Keratinocyte (primary cell): ENCODE results near the gene CORO1C. TPM values are rescaled to one million over a fixed set of nuclear protein-coding genes. Genes with fewer than 3 reads are reported as not detected.

Experiments used
- DNase-seq: peaks from one replicate; pipeline ENCODE4 v3.0.0-alpha.2; 2011; ENCODE audit warnings: low read depth, missing footprints, low spot score
- FAIRE-seq: peaks from 2 replicates; lab custom pipeline; 2011; peaks lifted over from hg19 to GRCh38; lab: Jason Lieb, UNC
- H2AFZ ChIP-seq: 2 replicates; pipeline ENCODE4 v1.6.0; 2012; ENCODE audit warnings: low read length, control low read depth, inconsistent platforms; ENCODE audit not compliant: control insufficient read depth
- H3K27ac ChIP-seq: 2 replicates; pipeline ENCODE4 v1.5.1; 2011; ENCODE audit warnings: low read length; ENCODE audit not compliant: control insufficient read depth, insufficient read depth
- H3K27me3 ChIP-seq: 3 replicates; pipeline ENCODE4 v1.6.0; 2011; ENCODE audit warnings: low read length; ENCODE audit not compliant: control insufficient read depth, insufficient read depth; ENCODE audit errors: extremely low read depth
- H3K36me3 ChIP-seq, 2 experiments: 2 replicates in 1 of 2; 3 replicates in 1 of 2; pipeline ENCODE4 v1.5.1; 2011; ENCODE audit warnings: low read length in 2 of 2, mild to moderate bottlenecking in 1 of 2; ENCODE audit not compliant: control insufficient read depth in 2 of 2, insufficient read depth in 2 of 2; ENCODE audit errors: extremely low read depth in 1 of 2
- H3K4me1 ChIP-seq: 3 replicates; pipeline ENCODE4 v1.5.1; 2011; ENCODE audit warnings: low read length; ENCODE audit not compliant: control insufficient read depth, insufficient read depth; ENCODE audit errors: extremely low read depth
- H3K4me2 ChIP-seq: 3 replicates; pipeline ENCODE4 v1.6.0; 2011; ENCODE audit warnings: low read depth, low read length; ENCODE audit not compliant: control insufficient read depth, insufficient read depth; ENCODE audit errors: extremely low read depth
- H3K4me3 ChIP-seq, 3 experiments: fragments of 200-600 bp in 1 of 3; sonication (generic) in 1 of 3; 2 replicates in 2 of 3; 3 replicates in 1 of 3; pipeline ENCODE4 v1.5.1; 2011 to 2016; ENCODE audit warnings: low read length in 3 of 3, mild to moderate bottlenecking in 3 of 3, control low read depth in 2 of 3, inconsistent platforms in 1 of 3, low read depth in 1 of 3, mixed read lengths in 1 of 3, mixed run types in 1 of 3, moderate library complexity in 1 of 3; ENCODE audit not compliant: control insufficient read depth in 2 of 3, insufficient read depth in 2 of 3; ENCODE audit errors: extremely low read depth in 1 of 3
- H3K79me2 ChIP-seq: 2 replicates; pipeline ENCODE4 v1.6.0; 2012; ENCODE audit warnings: low read length; ENCODE audit not compliant: control insufficient read depth, insufficient read depth
- H3K9ac ChIP-seq: 3 replicates; pipeline ENCODE4 v1.6.0; 2011; ENCODE audit warnings: low read length; ENCODE audit not compliant: control insufficient read depth, insufficient read depth; ENCODE audit errors: extremely low read depth
- H3K9me1 ChIP-seq: 3 replicates; pipeline ENCODE4 v1.6.0; 2011; ENCODE audit warnings: low read length; ENCODE audit not compliant: control insufficient read depth, insufficient read depth; ENCODE audit errors: extremely low read depth
- H3K9me3 ChIP-seq: 2 replicates; pipeline ENCODE4 v1.5.1; 2012; ENCODE audit warnings: low read depth, low read length; ENCODE audit not compliant: control insufficient read depth
- H4K20me1 ChIP-seq: 3 replicates; pipeline ENCODE4 v1.6.0; 2011; ENCODE audit warnings: low read length; ENCODE audit not compliant: control insufficient read depth, insufficient read depth; ENCODE audit errors: extremely low read depth
- CTCF ChIP-seq, 3 experiments: IDR thresholded peaks in 1 of 3; conservative IDR thresholded peaks in 1 of 3; optimal IDR thresholded peaks in 1 of 3; 2 replicates in 2 of 3; 3 replicates in 1 of 3; pipeline versions ENCODE3 to v1.5.1; 2011; ENCODE audit warnings: low read length in 3 of 3, mild to moderate bottlenecking in 3 of 3, moderate library complexity in 2 of 3, control low read depth in 1 of 3, inconsistent platforms in 1 of 3; ENCODE audit not compliant: insufficient read depth in 2 of 3; ENCODE audit errors: extremely low read depth in 1 of 3
- EZH2 ChIP-seq: IDR thresholded peaks from one replicate; pipeline ENCODE4 v1.6.1; 2012; ENCODE audit warnings: inconsistent platforms, mild to moderate bottlenecking, low read length, moderate library complexity
- dilution Hi-C: fragments of 300-500 bp; cut with MboI; formaldehyde crosslinking; loops from one replicate; pipeline ENCODE4 v1.7.0; 2020; ENCODE audit warnings: low sequenced_read_pairs; ENCODE audit not compliant: extremely low pct_ligation_motif_present
- polyA plus RNA-seq, 5 experiments: library from polyadenylated mRNA; depleted of rRNA in 3 of 5; stranded (reverse) in 3 of 5; stranded (forward) in 1 of 5; unstranded in 1 of 5; fragments of >200 nt; gene quantifications; 1 replicate in 1 of 5; 2 replicates in 3 of 5; 3 replicates in 1 of 5; pipeline versions ENCODE4 v1.2.1 to v1.2.3, GENCODE V29; 2011 to 2012; ENCODE audit warnings: missing spikeins in 2 of 5, low read depth in 1 of 5, low replicate concordance in 1 of 5

Gene CORO1C
- polyA plus RNA-seq, 1 donor (not counting 4 experiments of a cell fraction or from before 2014, with no cell fraction given), result 283 TPM

- Histone ChIP-seq H3K4me2 (no peak overlapping the region), H4K20me1 (no peaks in the 10 kb centered on the region), H3K36me3 (no peaks in the 10 kb centered on the region), H3K9me1 (no peaks in the 10 kb centered on the region), H3K4me1 (no peaks in the 10 kb centered on the region), H2AFZ (no peak overlapping the region), H3K9me3 (no peaks in the 10 kb centered on the region), H3K9ac (no peak overlapping the region), H3K79me2 (no peaks in the 10 kb centered on the region), H3K27ac (no peak overlapping the region), H3K27me3 (peaks cover 14% of the 10 kb centered on the region), H3K4me3 (no peak overlapping the region)
- dilution Hi-C loops, result no loop called here
- no peak for TF ChIP-seq EZH2
- no peak for TF ChIP-seq CTCF (optimal IDR thresholded peaks at IDR 0.05 in 1 of 3, IDR thresholded peaks at IDR 0.05 in 1 of 3, conservative IDR thresholded peaks at IDR 0.05 in 1 of 3; ENCODE audit: extremely low read depth in 1 of 3, insufficient read depth in 2 of 3, low read length in 3 of 3)
- no peak for DNase-seq
- FAIRE-seq, result no peak
These were observed 127.6 kb downstream of the CORO1C start for GRCh38 chr12:108603743-108604142.

GRCh38 chr12:108602976-108603704, 128.2 kb downstream of the CORO1C start:
- dilution Hi-C loops, result no loop called here
- H3K9ac ChIP-seq, result no peak overlapping the region
- no peaks in the 10 kb centered on the region for H3K79me2 ChIP-seq
- H3K27ac ChIP-seq, result no peak overlapping the region
- H3K36me3 ChIP-seq, result no peaks in the 10 kb centered on the region
- H3K4me3 ChIP-seq, result no peak overlapping the region
- DNase-seq (no peak), FAIRE-seq (no peak)
- peaks cover 14% of the 10 kb centered on the region for H3K27me3 ChIP-seq
- H4K20me1 ChIP-seq, result no peaks in the 10 kb centered on the region
- TF ChIP-seq EZH2, result no peak
- TF ChIP-seq CTCF (optimal IDR thresholded peaks at IDR 0.05 in 1 of 3, IDR thresholded peaks at IDR 0.05 in 1 of 3, conservative IDR thresholded peaks at IDR 0.05 in 1 of 3; ENCODE audit: extremely low read depth in 1 of 3, insufficient read depth in 2 of 3, low read length in 3 of 3), result no peak
- H3K9me1 ChIP-seq, result no peaks in the 10 kb centered on the region
- no peaks in the 10 kb centered on the region for H3K9me3 ChIP-seq
- H3K4me2 ChIP-seq, result no peak overlapping the region
- H3K4me1 ChIP-seq, result no peaks in the 10 kb centered on the region
- no peak overlapping the region for H2AFZ ChIP-seq
